ENCODE measurements around the gene SLFNL1. TPM values are rescaled to one million over a fixed set of nuclear protein-coding genes. Genes with fewer than 3 reads are reported as not detected.
A peak's percentile ranks its signal among the peaks of the same experiment; 100 is the strongest.

The SLFNL1 gene
- total RNA-seq (2013): 0.04 TPM
- under 1 TPM in 2 of 3 donors, not detected in 1; 0.04 to 0.11 TPM for polyA plus RNA-seq
- polyA minus RNA-seq: 0.28 TPM in 1 of 2 replicates, not detected in the other
- total RNA-seq: 0 to 1.0 (median 0.31) reads per million in 11 experiments

DNA sequence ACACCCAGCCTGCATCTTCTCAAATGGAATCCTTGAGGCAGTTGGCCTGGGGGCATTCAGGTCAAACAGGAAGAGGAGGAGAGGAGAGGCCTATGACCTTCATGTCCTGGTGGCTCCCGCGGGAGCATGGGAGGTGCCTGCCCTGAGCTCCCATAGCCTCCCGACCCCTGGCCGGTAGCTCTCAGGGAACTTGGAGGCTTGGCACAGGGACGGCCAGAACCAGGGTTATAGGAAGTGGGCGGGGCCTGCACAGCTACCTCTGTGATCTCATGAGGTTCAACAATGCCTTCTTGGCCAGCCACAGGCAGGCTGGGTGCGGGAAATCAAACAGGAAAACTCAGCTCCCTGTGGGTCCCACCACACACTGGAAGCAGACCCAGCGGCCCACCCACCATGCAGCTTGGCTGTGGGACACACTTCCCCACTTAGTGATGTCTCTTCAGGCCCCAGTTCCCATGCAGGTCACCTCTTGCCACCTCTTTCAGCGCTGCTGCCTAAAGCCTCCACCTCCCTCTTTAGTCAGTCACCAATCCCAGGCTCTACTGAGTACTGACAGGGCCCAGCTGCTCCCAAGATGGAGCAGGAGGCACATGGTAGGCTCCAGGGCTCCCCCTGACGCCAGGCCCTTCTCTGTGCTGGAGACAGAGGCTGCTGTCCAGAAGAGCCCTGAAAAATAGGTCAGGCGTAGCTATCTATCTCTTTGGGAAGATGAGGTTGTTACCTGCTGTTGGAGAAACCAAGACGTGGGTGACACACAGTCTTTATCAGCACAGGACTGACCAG lies at the start of gene SLFNL1:
SLFNL1 (minus strand) TSS at position 200 of the 783 bp plus-strand sequence. CDS start 1,065 bp downstream, outside the sequence.
- Histone ChIP-seq H3K9me3 (replicated peaks in 1 of 2; ENCODE audit: control insufficient read depth in 1 of 2, insufficient read depth in 1 of 2, low read length in 2 of 2) (no peaks in the 10 kb centered on the region), H4K20me1 (ENCODE audit: insufficient read depth, low read length) (no peaks in the 10 kb centered on the region), H3K27ac (ENCODE audit: low read depth in 1 of 2, low read length in 2 of 2) (no peak within 1 kb of the TSS), H3K4me2 (replicated peaks; ENCODE audit: extremely low read depth, low read length, poor library complexity, severe bottlenecking) (no peak within 1 kb of the TSS), H3K4me3 (replicated peaks in 1 of 3; ENCODE audit: low read depth in 2 of 3, low read length in 3 of 3) (no peak within 1 kb of the TSS), H3K79me2 (ENCODE audit: insufficient read depth, low read length) (no peaks in the 10 kb centered on the region), H3K9ac (ENCODE audit: insufficient read depth, low read length, poor library complexity, severe bottlenecking) (no peak within 1 kb of the TSS), H2AFZ (ENCODE audit: insufficient read depth, low read depth, low read length, poor library complexity, severe bottlenecking) (no peak within 1 kb of the TSS), H3K4me1 (ENCODE audit: control insufficient read depth in 1 of 2, insufficient read depth in 2 of 2, low read length in 2 of 2) (no peaks in the 10 kb centered on the region), H3K36me3 (replicated peaks in 1 of 2; ENCODE audit: control insufficient read depth in 1 of 2, insufficient read depth in 2 of 2, low read length in 2 of 2) (peaks cover 9 to 46% of the 10 kb centered on the region in 2 donors), H3K27me3 (ENCODE audit: control insufficient read depth in 2 of 2, insufficient read depth in 2 of 2, low read length in 2 of 2) (no peaks in the 10 kb centered on the region)
- 84% methylated on average over 11 of the region's 12 CpGs for WGBS (ENCODE audit: insufficient coverage)
- TF ChIP-seq, protein P1, sequence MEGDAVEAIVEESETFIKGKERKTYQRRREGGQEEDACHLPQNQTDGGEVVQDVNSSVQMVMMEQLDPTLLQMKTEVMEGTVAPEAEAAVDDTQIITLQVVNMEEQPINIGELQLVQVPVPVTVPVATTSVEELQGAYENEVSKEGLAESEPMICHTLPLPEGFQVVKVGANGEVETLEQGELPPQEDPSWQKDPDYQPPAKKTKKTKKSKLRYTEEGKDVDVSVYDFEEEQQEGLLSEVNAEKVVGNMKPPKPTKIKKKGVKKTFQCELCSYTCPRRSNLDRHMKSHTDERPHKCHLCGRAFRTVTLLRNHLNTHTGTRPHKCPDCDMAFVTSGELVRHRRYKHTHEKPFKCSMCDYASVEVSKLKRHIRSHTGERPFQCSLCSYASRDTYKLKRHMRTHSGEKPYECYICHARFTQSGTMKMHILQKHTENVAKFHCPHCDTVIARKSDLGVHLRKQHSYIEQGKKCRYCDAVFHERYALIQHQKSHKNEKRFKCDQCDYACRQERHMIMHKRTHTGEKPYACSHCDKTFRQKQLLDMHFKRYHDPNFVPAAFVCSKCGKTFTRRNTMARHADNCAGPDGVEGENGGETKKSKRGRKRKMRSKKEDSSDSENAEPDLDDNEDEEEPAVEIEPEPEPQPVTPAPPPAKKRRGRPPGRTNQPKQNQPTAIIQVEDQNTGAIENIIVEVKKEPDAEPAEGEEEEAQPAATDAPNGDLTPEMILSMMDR (IDR thresholded peaks at IDR 0.05): no peak
- Mint-ChIP-seq H3K27ac (peak within 1 kb of the TSS in 2 of 7 donors; percentile 13 to 70), H3K4me1 (no peaks in the 10 kb centered on the region), H3K4me3 (no peak within 1 kb of the TSS), H3K9me3 (no peaks in the 10 kb centered on the region), H3K36me3 (peaks cover 24 to 39% of the 10 kb centered on the region in 2 donors), H3K27me3 (ENCODE audit: low read depth in 3 of 3) (no peaks in the 10 kb centered on the region)
- intact Hi-C loops (cut with micrococcal nuclease): no loop called here
- DNase-seq: no peak

DNA sequence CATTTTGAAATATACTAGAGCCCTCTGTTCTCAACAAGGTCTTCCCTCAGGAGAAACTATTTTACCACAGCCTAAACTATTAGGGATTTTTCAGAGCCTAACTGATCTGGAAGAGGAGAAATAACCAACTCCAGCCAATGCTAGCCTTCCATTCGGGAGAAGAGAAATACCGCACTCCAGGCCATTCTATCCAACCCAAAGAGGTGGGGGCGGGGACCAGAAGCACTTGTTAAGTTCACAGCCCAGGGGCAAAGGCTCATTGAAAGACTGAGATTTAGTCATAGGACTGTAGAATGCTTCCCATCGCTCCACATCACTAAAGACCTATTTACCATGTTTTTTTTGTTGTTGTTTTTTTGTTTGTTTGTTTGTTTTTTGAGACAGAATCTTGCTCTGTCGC lies 35.4 kb upstream of the SLFNL1 start:
- Histone ChIP-seq H3K4me3 (replicated peaks in 1 of 3; ENCODE audit: low read depth in 2 of 3, low read length in 3 of 3) (no peak overlapping the region), H4K20me1 (ENCODE audit: insufficient read depth, low read length) (no peaks in the 10 kb centered on the region), H3K9me3 (replicated peaks in 1 of 2; ENCODE audit: control insufficient read depth in 1 of 2, insufficient read depth in 1 of 2, low read length in 2 of 2) (peaks cover 0 to 4% of the 10 kb centered on the region in 2 donors), H3K79me2 (ENCODE audit: insufficient read depth, low read length) (no peaks in the 10 kb centered on the region), H3K27me3 (ENCODE audit: control insufficient read depth in 2 of 2, insufficient read depth in 2 of 2, low read length in 2 of 2) (no peaks in the 10 kb centered on the region), H3K4me1 (ENCODE audit: control insufficient read depth in 1 of 2, insufficient read depth in 2 of 2, low read length in 2 of 2) (peaks cover 8 to 10% of the 10 kb centered on the region in 2 donors), H2AFZ (ENCODE audit: insufficient read depth, low read depth, low read length, poor library complexity, severe bottlenecking) (no peak overlapping the region), H3K27ac (ENCODE audit: low read depth in 1 of 2, low read length in 2 of 2) (no peak overlapping the region), H3K36me3 (replicated peaks in 1 of 2; ENCODE audit: control insufficient read depth in 1 of 2, insufficient read depth in 2 of 2, low read length in 2 of 2) (peaks cover 5 to 22% of the 10 kb centered on the region in 2 donors), H3K4me2 (replicated peaks; ENCODE audit: extremely low read depth, low read length, poor library complexity, severe bottlenecking) (no peak overlapping the region), H3K9ac (ENCODE audit: insufficient read depth, low read length, poor library complexity, severe bottlenecking) (no peak overlapping the region)
- Mint-ChIP-seq H3K4me1 (peaks cover 16% of the 10 kb centered on the region), H3K36me3 (peaks cover 31 to 43% of the 10 kb centered on the region in 2 donors), H3K27ac (no peak overlapping the region), H3K27me3 (ENCODE audit: low read depth in 3 of 3) (no peaks in the 10 kb centered on the region), H3K9me3 (peaks cover 0 to 5% (median 2%) of the 10 kb centered on the region in 7 donors), H3K4me3 (no peak overlapping the region)
- DNase-seq: no peak
- WGBS (ENCODE audit: insufficient coverage): no CpG with 5 or more reads among the region's 5 CpGs
- intact Hi-C loops (cut with micrococcal nuclease): no loop called here
- TF ChIP-seq, protein P1 (IDR thresholded peaks at IDR 0.05): no peak

Data from CD14-positive monocyte (primary cell).